Activated naive CD4-positive, alpha-beta T cell treated with anti-CD3 and anti-CD28 coated beads for 36 hours (primary cell): ENCODE data around the gene OR5C1. TPM values are rescaled to one million over a fixed set of nuclear protein-coding genes. Genes with fewer than 3 reads are reported as not detected.
"Not testable (repeated sequence)": the region's sequence is repeated elsewhere in the genome, so short reads cannot be mapped to it uniquely, and the experiment has no call there.

ENCODE experiments used
- CTCF ChIA-PET: fragments of 350-600 bp; sonication (Branson Sonifier 250); formaldehyde crosslinking; loops from one replicate; lab custom pipeline; 2021; ENCODE audit warnings: antibody characterized with exemption; lab: Charles Lee
- DNase-seq: peaks from one replicate; pipeline ENCODE4 v3.0.0-alpha.2; 2020
- H3K27ac Mint-ChIP-seq: one replicate; pipeline ENCODE4 v1.8.0; 2021; ENCODE audit warnings: mild to moderate bottlenecking, mixed read lengths
- H3K27me3 Mint-ChIP-seq: one replicate; pipeline ENCODE4 v1.8.0; 2021; ENCODE audit warnings: low read depth, mixed read lengths
- H3K36me3 Mint-ChIP-seq: one replicate; pipeline ENCODE4 v1.8.0; 2021; ENCODE audit warnings: low read depth, mixed read lengths
- H3K4me1 Mint-ChIP-seq: one replicate; pipeline ENCODE4 v1.8.0; 2021; ENCODE audit warnings: low read depth, mixed read lengths
- H3K4me3 Mint-ChIP-seq: one replicate; pipeline ENCODE4 v1.8.0; 2021; ENCODE audit warnings: mild to moderate bottlenecking, moderate library complexity, mixed read lengths
- H3K9me3 Mint-ChIP-seq: one replicate; pipeline ENCODE4 v1.8.0; 2021; ENCODE audit warnings: mixed read lengths
- intact Hi-C: fragments of 100-400 bp; cut with micrococcal nuclease; formaldehyde crosslinking; loops from one replicate; pipeline ENCODE4 v1.15.1; 2023
- total RNA-seq, 2 experiments: library from RNA; stranded (reverse); gene quantifications; one replicate each; pipeline ENCODE4 v1.2.3, GENCODE V29; 2021

Gene OR5C1
- total RNA-seq, 2 experiments from 2014 or later: not detected

- H3K4me3 Mint-ChIP-seq: no peak overlapping the region
- CTCF ChIA-PET: no interaction called here
- H3K36me3 Mint-ChIP-seq: no peaks in the 10 kb centered on the region
- H3K4me1 Mint-ChIP-seq: no peaks in the 10 kb centered on the region
- no peak overlapping the region for H3K27ac Mint-ChIP-seq
- no peaks in the 10 kb centered on the region for H3K27me3 Mint-ChIP-seq
- intact Hi-C loops: no loop called here
- H3K9me3 Mint-ChIP-seq: no peaks in the 10 kb centered on the region
- no peak for DNase-seq
These were observed 3.3 kb downstream of the OR5C1 start for GRCh38 chr9:122791872-122792669.

DNA sequence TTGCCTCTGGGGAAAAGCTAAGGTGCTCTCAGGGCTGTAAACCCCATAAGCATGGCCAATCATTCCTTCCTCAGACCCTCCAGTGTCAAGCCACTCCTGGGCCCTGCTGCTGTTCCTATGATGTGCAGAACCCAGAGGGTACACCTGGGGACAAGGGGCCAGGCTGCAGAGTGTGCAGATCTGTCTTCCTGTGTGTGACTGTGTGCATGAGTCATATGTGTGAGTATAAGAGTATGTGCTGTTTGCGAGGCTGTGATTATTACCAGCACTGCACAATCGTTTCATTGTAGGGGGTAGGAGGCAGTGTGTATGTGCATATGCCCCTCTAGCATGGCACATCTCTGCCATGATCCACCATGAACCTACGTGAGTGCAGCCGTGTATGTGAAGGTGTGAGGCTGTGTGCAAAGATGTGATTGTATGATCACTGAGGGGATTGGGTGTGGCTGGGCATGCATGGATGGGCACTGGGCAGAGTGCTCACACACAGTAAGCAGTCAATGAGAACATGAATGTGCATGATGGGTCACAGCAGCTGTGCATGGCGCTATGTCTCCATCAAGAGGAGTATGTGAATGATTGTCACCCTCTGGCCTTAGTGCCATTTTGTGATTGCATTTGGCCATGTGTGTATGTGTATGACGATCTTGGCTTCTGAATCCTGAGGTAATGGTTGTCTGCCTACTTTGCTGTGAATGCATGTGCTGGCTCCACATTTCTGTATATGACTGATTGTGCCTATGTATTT lies 8.8 kb downstream of the OR5C1 start:
- no peak for DNase-seq
- Mint-ChIP-seq H3K9me3 (no peaks in the 10 kb centered on the region), H3K4me1 (no peaks in the 10 kb centered on the region), H3K36me3 (no peaks in the 10 kb centered on the region), H3K4me3 (no peak overlapping the region), H3K27me3 (no peaks in the 10 kb centered on the region), H3K27ac (no peak overlapping the region)
- CTCF ChIA-PET: no interaction called here
- intact Hi-C loops: no loop called here

DNA sequence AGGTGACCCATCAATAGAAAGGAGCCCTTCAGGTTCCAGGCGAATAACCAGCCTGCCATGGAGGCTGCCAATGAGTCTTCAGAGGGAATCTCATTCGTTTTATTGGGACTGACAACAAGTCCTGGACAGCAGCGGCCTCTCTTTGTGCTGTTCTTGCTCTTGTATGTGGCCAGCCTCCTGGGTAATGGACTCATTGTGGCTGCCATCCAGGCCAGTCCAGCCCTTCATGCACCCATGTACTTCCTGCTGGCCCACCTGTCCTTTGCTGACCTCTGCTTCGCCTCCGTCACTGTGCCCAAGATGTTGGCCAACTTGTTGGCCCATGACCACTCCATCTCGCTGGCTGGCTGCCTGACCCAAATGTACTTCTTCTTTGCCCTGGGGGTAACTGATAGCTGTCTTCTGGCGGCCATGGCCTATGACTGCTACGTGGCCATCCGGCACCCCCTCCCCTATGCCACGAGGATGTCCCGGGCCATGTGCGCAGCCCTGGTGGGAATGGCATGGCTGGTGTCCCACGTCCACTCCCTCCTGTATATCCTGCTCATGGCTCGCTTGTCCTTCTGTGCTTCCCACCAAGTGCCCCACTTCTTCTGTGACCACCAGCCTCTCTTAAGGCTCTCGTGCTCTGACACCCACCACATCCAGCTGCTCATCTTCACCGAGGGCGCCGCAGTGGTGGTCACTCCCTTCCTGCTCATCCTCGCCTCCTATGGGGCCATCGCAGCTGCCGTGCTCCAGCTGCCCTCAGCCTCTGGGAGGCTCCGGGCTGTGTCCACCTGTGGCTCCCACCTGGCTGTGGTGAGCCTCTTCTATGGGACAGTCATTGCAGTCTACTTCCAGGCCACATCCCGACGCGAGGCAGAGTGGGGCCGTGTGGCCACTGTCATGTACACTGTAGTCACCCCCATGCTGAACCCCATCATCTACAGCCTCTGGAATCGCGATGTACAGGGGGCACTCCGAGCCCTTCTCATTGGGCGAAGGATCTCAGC lies 11.6 kb downstream of the OR5C1 start, which contains the start of gene OR1K1:
OR1K1 (plus strand) TSS at position 58 of the 995 bp plus-strand sequence; CDS start at position 58, 0 bp downstream.
- Mint-ChIP-seq H3K4me3 (no peak within 1 kb of the TSS), H3K36me3 (peaks cover 2% of the 10 kb centered on the region), H3K9me3 (no peaks in the 10 kb centered on the region), H3K27ac (no peak within 1 kb of the TSS), H3K27me3 (no peaks in the 10 kb centered on the region), H3K4me1 (no peaks in the 10 kb centered on the region)
- no peak for DNase-seq
- intact Hi-C loops: no loop called here
- CTCF ChIA-PET: no interaction called here

GRCh38 chr9:122806661-122807060 lies 17.9 kb downstream of the OR5C1 start:
- DNase-seq: no peak
- no peaks in the 10 kb centered on the region for H3K27me3 Mint-ChIP-seq
- peaks cover 2% of the 10 kb centered on the region for H3K36me3 Mint-ChIP-seq
- H3K9me3 Mint-ChIP-seq: peaks cover 3% of the 10 kb centered on the region
- H3K4me1 Mint-ChIP-seq: peaks cover 19% of the 10 kb centered on the region
- CTCF ChIA-PET: interaction anchor here (1.1 to 5.3 kb wide), 4 partner anchors 13 to 682 kb away, joined by 3 to 57 read pairs (median 4); no protein-coding TSS in a partner anchor
- H3K4me3 Mint-ChIP-seq: no peak overlapping the region
- intact Hi-C loops: no loop called here
- no peak overlapping the region for H3K27ac Mint-ChIP-seq

GRCh38 chr9:122807271-122807900 lies 18.7 kb downstream of the OR5C1 start:
- CTCF ChIA-PET: interaction anchor here (0.9 to 5.3 kb wide), 8 partner anchors 12 to 683 kb away, joined by 3 to 57 read pairs (median 5); no protein-coding TSS in a partner anchor
- peaks cover 2% of the 10 kb centered on the region for H3K36me3 Mint-ChIP-seq
- no peaks in the 10 kb centered on the region for H3K27me3 Mint-ChIP-seq
- no peak overlapping the region for H3K4me3 Mint-ChIP-seq
- H3K9me3 Mint-ChIP-seq: peaks cover 3% of the 10 kb centered on the region
- peak; percentile 56 for DNase-seq
- intact Hi-C loops: no loop called here
- peaks cover 19% of the 10 kb centered on the region for H3K4me1 Mint-ChIP-seq
- no peak overlapping the region for H3K27ac Mint-ChIP-seq

GRCh38 chr9:122808141-122808540 lies 19.4 kb downstream of the OR5C1 start:
- Mint-ChIP-seq H3K27ac (no peak overlapping the region), H3K4me1 (peaks cover 19% of the 10 kb centered on the region), H3K4me3 (no peak overlapping the region), H3K27me3 (no peaks in the 10 kb centered on the region), H3K9me3 (peaks cover 3% of the 10 kb centered on the region), H3K36me3 (peaks cover 2% of the 10 kb centered on the region)
- intact Hi-C loops: no loop called here
- DNase-seq: no peak
- CTCF ChIA-PET: interaction anchor here (0.9 to 5.3 kb wide), 10 partner anchors 12 to 711 kb away, joined by 3 to 57 read pairs (median 4); no protein-coding TSS in a partner anchor

GRCh38 chr9:122809261-122809660 lies 20.5 kb downstream of the OR5C1 start:
- intact Hi-C loops, H3K36me3 Mint-ChIP-seq, H3K27me3 Mint-ChIP-seq, H3K9me3 Mint-ChIP-seq, DNase-seq, H3K27ac Mint-ChIP-seq, H3K4me3 Mint-ChIP-seq: not testable (repeated sequence)
- CTCF ChIA-PET: interaction anchor here (0.9 to 5.3 kb wide), 7 partner anchors 14 to 685 kb away, joined by 3 to 57 read pairs (median 4); partner anchors contain the start of gene PDCL
- peaks cover 19% of the 10 kb centered on the region for H3K4me1 Mint-ChIP-seq

DNA sequence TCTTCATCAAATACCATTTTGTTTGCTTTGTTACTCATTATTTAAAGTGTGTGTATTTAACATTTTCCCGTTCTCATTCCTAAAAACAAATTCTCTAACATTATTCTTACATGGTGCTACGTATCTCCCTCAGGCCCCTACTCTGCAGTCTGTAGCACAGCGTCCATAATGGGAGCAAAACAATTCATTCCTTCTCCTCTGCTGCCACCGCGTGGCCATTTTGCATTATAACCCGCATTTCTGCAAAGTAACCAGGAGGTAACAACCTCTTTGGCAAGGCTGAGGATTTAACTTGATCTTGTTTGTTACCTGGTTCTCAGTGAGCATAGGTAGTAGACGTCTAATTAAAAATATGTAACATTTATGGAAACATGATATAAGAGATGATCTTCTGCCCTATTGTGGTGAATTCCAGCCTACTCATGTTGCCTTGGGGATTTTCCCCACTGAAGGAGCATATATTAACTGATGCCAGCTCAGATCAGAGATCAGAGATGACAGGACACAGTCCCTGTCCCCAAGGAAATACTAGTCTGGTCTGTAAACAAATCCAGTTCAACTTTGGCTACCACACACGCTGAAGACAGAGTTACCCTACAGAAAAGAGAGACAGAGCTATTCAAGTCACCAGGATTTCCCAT lies 21.7 kb downstream of the OR5C1 start:
- CTCF ChIA-PET: interaction anchor here (0.7 to 5.3 kb wide), 9 partner anchors 11 to 686 kb away, joined by 3 to 57 read pairs (median 4); no protein-coding TSS in a partner anchor
- no peaks in the 10 kb centered on the region for H3K36me3 Mint-ChIP-seq
- intact Hi-C loops: loop anchor here (1.0 to 10.0 kb wide), 8 partner anchors 197 to 711 kb away; partner anchors contain the start of gene PTGS1
- H3K9me3 Mint-ChIP-seq: peaks cover 3% of the 10 kb centered on the region
- no peak overlapping the region for H3K4me3 Mint-ChIP-seq
- peaks cover 20% of the 10 kb centered on the region for H3K4me1 Mint-ChIP-seq
- DNase-seq: peak; percentile 87
- no peaks in the 10 kb centered on the region for H3K27me3 Mint-ChIP-seq
- no peak overlapping the region for H3K27ac Mint-ChIP-seq

GRCh38 chr9:122812736-122813135 lies 24.0 kb downstream of the OR5C1 start:
- peaks cover 5% of the 10 kb centered on the region for H3K36me3 Mint-ChIP-seq
- no peaks in the 10 kb centered on the region for H3K27me3 Mint-ChIP-seq
- H3K27ac Mint-ChIP-seq: no peak overlapping the region
- H3K4me1 Mint-ChIP-seq: peaks cover 26% of the 10 kb centered on the region
- CTCF ChIA-PET: interaction anchor here (0.6 to 1.2 kb wide), 4 partner anchors 23 to 545 kb away, joined by 3 read pairs; no protein-coding TSS in a partner anchor
- no peaks in the 10 kb centered on the region for H3K9me3 Mint-ChIP-seq
- DNase-seq: no peak
- no peak overlapping the region for H3K4me3 Mint-ChIP-seq
- intact Hi-C loops: loop anchor here (10.0 kb wide), 3 partner anchors 412 to 468 kb away; partner anchors contain the start of gene PTGS1

DNA sequence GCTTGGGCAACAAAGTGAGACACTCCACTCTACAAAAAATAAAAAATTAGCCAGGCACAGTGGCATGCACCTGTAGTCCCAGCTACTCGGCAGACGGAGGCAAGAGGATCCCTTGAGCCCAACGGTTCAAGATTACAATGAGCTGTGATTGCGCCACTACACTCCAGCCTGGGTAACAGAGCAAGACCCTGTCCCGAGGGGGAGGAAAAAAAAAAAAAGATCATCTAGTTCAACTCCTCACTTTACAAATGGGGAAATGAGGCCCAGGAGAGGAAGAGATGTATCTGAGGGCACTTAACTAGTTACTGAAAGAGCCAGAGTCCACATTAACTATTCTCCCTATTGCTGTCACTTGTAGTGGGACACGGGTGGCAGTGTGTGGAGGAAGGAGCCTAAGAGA lies 25.8 kb downstream of the OR5C1 start:
- no peaks in the 10 kb centered on the region for H3K27me3 Mint-ChIP-seq
- H3K4me1 Mint-ChIP-seq: peaks cover 18% of the 10 kb centered on the region
- peaks cover 8% of the 10 kb centered on the region for H3K36me3 Mint-ChIP-seq
- H3K9me3 Mint-ChIP-seq: no peaks in the 10 kb centered on the region
- H3K27ac Mint-ChIP-seq: no peak overlapping the region
- no peak overlapping the region for H3K4me3 Mint-ChIP-seq
- no peak for DNase-seq
- intact Hi-C loops: loop anchor here (10.0 kb wide), 3 partner anchors 410 to 470 kb away; partner anchors contain the start of gene PTGS1
- CTCF ChIA-PET: interaction anchor here (1.4 to 1.5 kb wide), 2 partner anchors 176 to 690 kb away, joined by 3 to 4 read pairs; no protein-coding TSS in a partner anchor
